ENCODE results near the gene GRID1.

DNA sequence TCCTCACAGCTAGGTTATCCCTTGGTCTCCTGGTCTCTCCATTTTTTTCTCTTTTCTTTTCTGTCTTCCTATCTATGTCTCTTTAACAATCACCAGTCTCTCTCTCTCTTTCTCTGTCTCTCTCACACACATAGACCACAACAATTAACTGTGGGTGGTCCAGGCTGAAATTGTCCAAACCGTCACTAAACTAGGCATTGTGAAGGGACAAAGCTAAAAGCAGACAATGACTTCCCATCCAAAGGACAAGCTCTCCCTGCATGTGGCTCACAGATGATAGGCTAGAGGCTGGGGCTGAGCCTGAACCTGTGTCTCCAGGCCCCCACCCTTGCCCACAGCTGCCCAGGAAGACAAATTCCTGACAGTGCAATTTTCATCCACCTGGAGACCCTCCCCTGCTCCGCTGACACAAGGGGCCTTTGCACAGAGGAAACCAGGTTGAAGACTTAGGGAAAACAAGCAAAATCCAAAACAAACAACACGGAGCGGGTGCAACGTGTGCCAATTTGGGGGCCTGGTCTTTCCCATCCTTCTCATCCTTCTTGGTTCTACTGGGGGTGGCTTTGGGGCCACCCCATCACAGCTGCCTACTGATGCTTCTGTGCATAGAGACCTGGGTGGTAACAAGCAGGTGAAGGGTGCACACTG lies 755.4 kb downstream of the GRID1 start:
- TF ChIP-seq CTCF (IDR thresholded peaks at IDR 0.05) (no peak), POLR2A (IDR thresholded peaks at IDR 0.05) (no peak)

Measured in esophagus squamous epithelium (tissue), 4 donors.